IMR-90 (cell line): Measurements from ENCODE around the gene BDH1.

Experiments used
- BHLHE40 ChIP-seq: fragments of 150-350 bp; IDR thresholded peaks from 2 replicates; pipeline ENCODE4 v1.6.1; 2016; ENCODE audit warnings: mild to moderate bottlenecking, low read depth, low read length
- CTCF ChIP-seq: conservative IDR thresholded peaks from 2 replicates; pipeline ENCODE4 v1.5.1; 2012; ENCODE audit warnings: mild to moderate bottlenecking, low read depth, low read length, improper control_type of control experiment
- FOS ChIP-seq: fragments of 150-350 bp; IDR thresholded peaks from 2 replicates; pipeline ENCODE4 v1.6.1; 2016; ENCODE audit warnings: low read depth, low read length
- MAFK ChIP-seq: IDR thresholded peaks from 2 replicates; pipeline ENCODE4 v1.6.1; 2012; ENCODE audit warnings: low read depth, low read length, improper control_type of control experiment
- MXI1 ChIP-seq: IDR thresholded peaks from 2 replicates; pipeline ENCODE4 v1.6.1; 2012; ENCODE audit warnings: low read depth, mild to moderate bottlenecking, low read length, moderate library complexity, borderline replicate concordance
- RFX5 ChIP-seq: IDR thresholded peaks from 2 replicates; pipeline ENCODE4 v1.8.0; 2012; ENCODE audit warnings: low read depth, mild to moderate bottlenecking, low read length, moderate library complexity
- SMC3 ChIP-seq: fragments of 150-350 bp; IDR thresholded peaks from 2 replicates; pipeline ENCODE4 v1.6.1; 2016; ENCODE audit warnings: low read depth, mild to moderate bottlenecking, antibody characterized with exemption, low read length, moderate library complexity

- TF ChIP-seq BHLHE40 (no peak), CTCF (no peak), MXI1 (no peak), FOS (no peak), MAFK (no peak), SMC3 (no peak), RFX5 (no peak)
Observed at GRCh38 chr3:197533927-197534725, 21.6 kb downstream of the BDH1 start.
